MG63 (cell line): ENCODE measurements around the gene PSEN2. TPM values are rescaled to one million over a fixed set of nuclear protein-coding genes. Genes with fewer than 3 reads are reported as not detected.
"Not testable (repeated sequence)": the region's sequence is repeated elsewhere in the genome, so short reads cannot be mapped to it uniquely, and the experiment has no call there.

Experiments
- DNase-seq: peaks from one replicate; pipeline ENCODE4 v3.0.0-alpha.2; 2020
- H3K27me3 ChIP-seq: fragments of 250-450 bp; sonication (Bioruptor Pico); 2 replicates; pipeline ENCODE4 v1.5.1; 2020; ENCODE audit warnings: mild to moderate bottlenecking, moderate library complexity
- H3K36me3 ChIP-seq: fragments of 250-450 bp; sonication (Bioruptor Pico); 2 replicates; pipeline ENCODE4 v1.5.1; 2020; ENCODE audit warnings: mild to moderate bottlenecking, moderate library complexity
- H3K4me3 ChIP-seq: fragments of 250-450 bp; sonication (Bioruptor Pico); 2 replicates; pipeline ENCODE4 v1.5.1; 2020; ENCODE audit warnings: mild to moderate bottlenecking, moderate library complexity
- H3K9me3 ChIP-seq: fragments of 250-450 bp; sonication (Bioruptor Pico); 2 replicates; pipeline ENCODE4 v1.5.1; 2020; ENCODE audit warnings: mild to moderate bottlenecking, moderate library complexity
- total RNA-seq: library from RNA; depleted of rRNA; stranded (reverse); fragments of >200 nt; shearing (Covaris generic); gene quantifications from 2 replicates; pipeline ENCODE4 v1.2.3, GENCODE V29; 2014; ENCODE audit warnings: low replicate concordance

The PSEN2 gene
- total RNA-seq, 1 experiment from 2014 or later: 37.2 TPM

- Histone ChIP-seq H3K4me3 (no peak overlapping the region), H3K27me3 (no peaks in the 10 kb centered on the region), H3K36me3 (no peaks in the 10 kb centered on the region), H3K9me3 (no peaks in the 10 kb centered on the region)
- no peak for DNase-seq
Observed at GRCh38 chr1:226845624-226846023, 24.8 kb upstream of the PSEN2 start.

- Histone ChIP-seq H3K4me3 (no peak overlapping the region), H3K9me3 (no peaks in the 10 kb centered on the region), H3K36me3 (no peaks in the 10 kb centered on the region), H3K27me3 (no peaks in the 10 kb centered on the region)
- DNase-seq: no peak
Observed at GRCh38 chr1:226846786-226847185, 23.6 kb upstream of the PSEN2 start.

DNA sequence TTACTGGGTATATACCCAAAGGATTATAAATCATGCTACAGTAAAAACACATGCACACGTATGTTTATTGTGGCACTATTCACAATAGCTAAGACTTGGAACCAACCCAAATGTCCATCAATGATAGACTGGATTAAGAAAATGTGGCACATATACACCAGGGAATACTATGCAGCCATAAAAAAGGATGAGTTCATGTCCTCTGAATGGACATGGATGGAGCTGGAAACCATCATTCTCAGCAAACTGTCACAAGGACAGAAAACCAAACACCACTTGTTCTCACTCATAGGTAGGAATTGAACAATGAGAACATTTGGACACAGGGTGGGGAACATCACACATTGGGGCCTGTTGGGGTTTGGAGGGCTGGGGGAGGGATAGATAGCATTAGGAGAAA is 15.9 kb upstream of the PSEN2 start:
- not testable (repeated sequence) for H3K27me3 ChIP-seq, H3K4me3 ChIP-seq, DNase-seq, H3K36me3 ChIP-seq, H3K9me3 ChIP-seq

DNA sequence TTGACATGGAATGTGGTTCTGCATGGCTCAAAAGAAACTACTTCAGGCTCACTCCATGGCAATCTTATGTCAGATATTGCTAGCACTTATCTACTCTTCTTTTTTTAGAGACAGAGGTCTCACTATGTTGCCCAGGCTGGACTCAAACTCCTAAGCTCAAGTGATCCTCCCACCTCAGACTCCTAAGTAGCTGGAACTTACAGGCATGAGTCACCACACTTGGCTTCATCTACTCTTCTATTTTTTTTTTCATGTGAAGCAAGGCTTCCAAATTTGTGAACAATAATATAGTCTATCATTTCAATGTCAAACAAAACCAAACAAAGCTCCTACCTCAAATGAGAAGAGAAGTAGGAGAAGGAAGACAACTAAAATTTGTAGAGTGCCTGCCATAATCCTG is 7.5 kb upstream of the PSEN2 start:
- H3K27me3 ChIP-seq: no peaks in the 10 kb centered on the region
- no peaks in the 10 kb centered on the region for H3K36me3 ChIP-seq
- peak; percentile 41 for DNase-seq
- no peak overlapping the region for H3K4me3 ChIP-seq
- H3K9me3 ChIP-seq: no peaks in the 10 kb centered on the region; the same call in 1 of the 2 replicates

DNA sequence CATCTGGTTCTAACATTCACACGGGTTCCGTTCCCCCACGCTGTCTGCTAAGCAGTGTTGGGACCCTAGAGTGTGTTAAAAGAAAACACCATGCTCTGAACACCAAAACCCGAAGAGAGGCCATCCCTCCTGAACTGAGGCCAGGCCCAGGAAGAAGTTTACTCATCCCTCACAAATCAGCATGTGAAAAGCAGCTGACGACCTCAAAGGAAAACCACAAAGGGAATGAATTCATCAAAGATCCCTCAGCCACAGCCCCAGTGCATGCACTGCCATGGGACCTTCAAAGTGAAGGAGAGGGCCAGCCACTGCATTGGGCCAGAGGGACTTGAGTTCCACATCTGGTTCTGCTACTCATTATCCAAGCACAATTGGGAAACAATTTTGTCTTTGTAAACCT is 7.0 kb upstream of the PSEN2 start:
- Histone ChIP-seq H3K9me3 (no peaks in the 10 kb centered on the region; the same call in 1 of the 2 replicates), H3K27me3 (no peaks in the 10 kb centered on the region), H3K4me3 (no peak overlapping the region), H3K36me3 (no peaks in the 10 kb centered on the region)
- DNase-seq: peak; percentile 68

DNA sequence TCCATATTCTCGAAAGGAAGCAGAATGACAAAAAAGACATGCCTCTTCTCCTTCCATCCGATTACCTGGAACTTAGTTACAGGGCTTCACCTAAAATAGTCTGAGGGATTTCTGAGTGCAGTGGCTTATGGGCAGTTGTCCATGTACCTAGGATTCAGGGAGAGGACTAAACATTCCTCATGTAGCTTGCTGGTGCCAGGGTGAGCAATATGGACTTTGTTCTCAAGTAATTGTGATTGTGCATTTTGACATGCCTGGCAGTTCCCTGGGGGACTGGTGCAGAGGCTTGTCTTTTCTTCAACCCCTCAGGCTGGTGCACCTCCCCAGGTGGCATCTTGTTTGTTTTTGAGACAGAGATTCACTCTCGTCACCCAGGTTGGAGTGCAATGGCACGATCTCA is 6.1 kb upstream of the PSEN2 start:
- no peak overlapping the region for H3K4me3 ChIP-seq
- H3K27me3 ChIP-seq: no peaks in the 10 kb centered on the region
- no peak for DNase-seq
- no peaks in the 10 kb centered on the region; the same call in 1 of the 2 replicates for H3K9me3 ChIP-seq
- no peaks in the 10 kb centered on the region for H3K36me3 ChIP-seq

- H3K4me3 ChIP-seq: no peak overlapping the region
- H3K36me3 ChIP-seq: no peaks in the 10 kb centered on the region
- no peaks in the 10 kb centered on the region; the same call in none of the 2 replicates for H3K9me3 ChIP-seq
- no peak for DNase-seq
- no peaks in the 10 kb centered on the region for H3K27me3 ChIP-seq
Observed at GRCh38 chr1:226865590-226865989, 4.8 kb upstream of the PSEN2 start.

DNA sequence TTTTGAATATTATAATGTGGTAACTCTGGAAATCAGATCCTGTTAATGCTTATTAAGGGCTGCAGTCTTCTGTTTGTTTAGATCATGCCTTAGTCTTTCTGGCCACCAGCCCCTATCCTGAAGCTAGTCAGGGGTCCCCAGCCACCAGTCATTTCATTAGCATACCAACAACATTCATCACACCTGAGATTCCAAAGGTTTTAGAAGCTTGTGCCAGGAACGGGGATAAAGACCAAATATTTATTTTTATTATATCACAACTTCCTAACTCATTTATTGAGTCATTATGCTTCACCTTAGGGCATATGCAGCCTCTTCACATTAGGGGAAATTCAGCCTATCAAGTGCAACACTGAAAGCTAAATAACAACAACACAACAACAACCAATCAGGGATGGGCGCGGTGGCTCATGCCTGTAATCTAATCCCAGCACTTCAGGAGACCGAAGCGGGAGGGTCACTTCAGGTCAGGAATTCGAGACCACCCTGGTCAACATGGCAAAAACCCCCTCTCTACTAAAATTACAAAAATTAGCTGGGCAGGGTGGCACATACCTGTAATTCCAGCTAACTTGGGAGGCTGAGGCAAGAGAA is 2.9 kb upstream of the PSEN2 start:
- H3K27me3 ChIP-seq: no peaks in the 10 kb centered on the region

GRCh38 chr1:226868726-226869125 is 1.7 kb upstream of the PSEN2 start:
- no peaks in the 10 kb centered on the region; the same call in none of the 2 replicates for H3K9me3 ChIP-seq
- H3K4me3 ChIP-seq: no peak overlapping the region
- DNase-seq: no peak
- no peaks in the 10 kb centered on the region for H3K27me3 ChIP-seq
- no peaks in the 10 kb centered on the region; the same call in 1 of the 2 replicates for H3K36me3 ChIP-seq

More for the DNA sequence above, 2.9 kb upstream of the PSEN2 start:
- no peak for DNase-seq
- Histone ChIP-seq H3K36me3 (no peaks in the 10 kb centered on the region; the same call in 1 of the 2 replicates), H3K4me3 (no peak overlapping the region), H3K9me3 (no peaks in the 10 kb centered on the region; the same call in none of the 2 replicates)

DNA sequence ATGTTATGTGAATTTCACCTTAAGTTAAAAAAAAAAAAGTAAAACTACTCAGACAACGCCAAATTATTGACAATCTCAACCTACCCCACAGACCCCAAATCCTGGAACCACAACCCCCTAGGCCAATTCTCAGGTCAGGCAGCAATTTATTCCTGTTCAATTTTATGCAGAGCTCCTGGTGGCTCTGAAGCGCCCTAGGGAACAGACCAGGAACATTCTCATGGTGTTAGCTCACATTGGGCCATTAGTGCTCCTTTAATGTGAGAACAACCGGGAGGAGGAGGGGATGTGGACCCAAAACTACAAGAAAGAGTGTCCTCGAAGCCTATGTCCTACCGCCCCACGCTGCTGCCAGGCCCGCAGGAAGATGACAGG is 403 bp upstream of the PSEN2 start:
- Histone ChIP-seq H3K9me3 (no peaks in the 10 kb centered on the region; the same call in none of the 2 replicates), H3K4me3 (peak overlapping the region; percentile 75), H3K27me3 (no peaks in the 10 kb centered on the region), H3K36me3 (no peaks in the 10 kb centered on the region; the same call in 1 of the 2 replicates)
- no peak for DNase-seq

GRCh38 chr1:226871636-226872327 is 1.4 kb downstream of the PSEN2 start:
- no peaks in the 10 kb centered on the region for H3K27me3 ChIP-seq
- peak overlapping the region; percentile 75 for H3K4me3 ChIP-seq
- no peak for DNase-seq
- H3K9me3 ChIP-seq: no peaks in the 10 kb centered on the region; the same call in 1 of the 2 replicates
- peaks cover 2% of the 10 kb centered on the region; the same call in 1 of the 2 replicates for H3K36me3 ChIP-seq

DNA sequence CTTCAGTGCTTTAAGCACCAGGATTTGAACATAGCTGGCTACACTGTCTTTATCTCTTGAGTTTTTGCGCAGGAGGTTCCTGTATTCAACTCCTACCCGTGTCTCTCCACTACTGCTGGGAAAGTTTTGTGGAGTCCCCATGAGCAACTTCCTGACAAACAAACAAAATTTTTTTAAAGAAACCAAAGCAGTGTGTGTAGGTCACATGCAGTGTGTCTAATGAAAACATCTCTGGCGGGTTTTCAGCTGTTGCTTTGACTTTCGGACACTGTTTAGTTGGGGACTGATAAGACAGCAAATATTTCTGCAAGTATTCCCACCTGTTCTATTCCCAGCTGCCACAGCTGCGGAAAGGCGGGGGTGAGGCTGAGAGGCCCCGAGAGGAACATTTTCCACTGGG is 2.0 kb downstream of the PSEN2 start:
- Histone ChIP-seq H3K4me3 (no peak overlapping the region), H3K27me3 (no peaks in the 10 kb centered on the region), H3K9me3 (no peaks in the 10 kb centered on the region; the same call in 1 of the 2 replicates), H3K36me3 (peaks cover 5% of the 10 kb centered on the region; the same call in 1 of the 2 replicates)
- no peak for DNase-seq

- no peaks in the 10 kb centered on the region for H3K27me3 ChIP-seq
- DNase-seq: no peak
- H3K9me3 ChIP-seq: no peaks in the 10 kb centered on the region; the same call in 1 of the 2 replicates
- H3K36me3 ChIP-seq: peaks cover 5% of the 10 kb centered on the region
- no peak overlapping the region for H3K4me3 ChIP-seq
Observed at GRCh38 chr1:226873771-226874578, 3.6 kb downstream of the PSEN2 start.

- Histone ChIP-seq H3K4me3 (no peak overlapping the region), H3K9me3 (no peaks in the 10 kb centered on the region; the same call in 1 of the 2 replicates), H3K27me3 (no peaks in the 10 kb centered on the region), H3K36me3 (peaks cover 11% of the 10 kb centered on the region)
- DNase-seq: no peak
Observed at GRCh38 chr1:226874579-226875425, 4.4 kb downstream of the PSEN2 start.

- DNase-seq: no peak
- Histone ChIP-seq H3K27me3 (no peaks in the 10 kb centered on the region), H3K4me3 (no peak overlapping the region), H3K9me3 (no peaks in the 10 kb centered on the region), H3K36me3 (peaks cover 15% of the 10 kb centered on the region)
Observed at GRCh38 chr1:226875641-226876295, 5.4 kb downstream of the PSEN2 start.

DNA sequence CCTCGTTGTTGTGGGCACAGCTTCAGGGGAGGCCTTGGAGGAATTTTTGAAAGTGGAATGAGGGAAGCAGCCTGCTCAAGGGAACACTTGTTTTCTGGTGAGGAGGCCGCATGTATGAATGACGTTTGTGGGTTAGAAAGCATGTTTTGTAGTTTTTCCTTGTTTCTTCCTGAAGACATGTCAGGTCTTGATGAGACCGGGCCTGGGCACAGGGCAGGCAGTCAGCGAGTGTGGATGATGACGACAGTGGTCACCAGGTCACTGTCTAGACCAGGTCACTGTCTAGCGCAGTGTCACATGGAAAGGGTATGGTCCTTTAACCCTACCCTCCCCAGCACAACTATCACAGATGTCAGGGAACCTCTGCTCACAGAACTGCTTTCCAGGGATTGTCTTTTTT is 7.3 kb downstream of the PSEN2 start:
- Histone ChIP-seq H3K27me3 (no peaks in the 10 kb centered on the region), H3K36me3 (peaks cover 19% of the 10 kb centered on the region), H3K9me3 (no peaks in the 10 kb centered on the region), H3K4me3 (no peak overlapping the region)
- DNase-seq: no peak
